Activated CD8-positive, alpha-beta memory T cell treated with anti-CD3 and anti-CD28 coated beads for 48 hours (primary cell): ENCODE data around the gene ZBTB39.
"Not testable (repeated sequence)": the region's sequence is repeated elsewhere in the genome, so short reads cannot be mapped to it uniquely, and the experiment has no call there.

ENCODE experiments used
- DNase-seq, 3 experiments: peaks; one replicate each; pipeline ENCODE4 v3.0.0-alpha.2; 2020; ENCODE audit warnings: low read depth in 2 of 3, low spot score in 2 of 3

The ZBTB39 gene

GRCh38 chr12:56980941-56981530 is 25.3 kb downstream of the ZBTB39 start:
- DNase-seq = no peak

GRCh38 chr12:56980268-56980667 is 26.1 kb downstream of the ZBTB39 start:
- no peak for DNase-seq

GRCh38 chr12:56979628-56980027 is 26.7 kb downstream of the ZBTB39 start:
- no peak for DNase-seq

- no peak for DNase-seq
Observed at GRCh38 chr12:56978397-56979138, 27.8 kb downstream of the ZBTB39 start.

- not testable (repeated sequence) for DNase-seq
Observed at GRCh38 chr12:56977361-56977760, 29.0 kb downstream of the ZBTB39 start.

GRCh38 chr12:56974224-56974623 is 32.1 kb downstream of the ZBTB39 start:
- not testable (repeated sequence) for DNase-seq

GRCh38 chr12:56968910-56969309 is 37.4 kb downstream of the ZBTB39 start:
- not testable (repeated sequence) for DNase-seq

- DNase-seq = not testable (repeated sequence)
Observed at GRCh38 chr12:56965997-56966642, 40.2 kb downstream of the ZBTB39 start.

- not testable (repeated sequence) for DNase-seq
Observed at GRCh38 chr12:56965124-56965523, 41.2 kb downstream of the ZBTB39 start.

- DNase-seq = not testable (repeated sequence)
Observed at GRCh38 chr12:56963557-56963956, 42.8 kb downstream of the ZBTB39 start.

GRCh38 chr12:56962247-56962646 is 44.1 kb downstream of the ZBTB39 start:
- not testable (repeated sequence) for DNase-seq

GRCh38 chr12:56958422-56958821 is 47.9 kb downstream of the ZBTB39 start:
- no peak for DNase-seq

GRCh38 chr12:56957229-56958052 is 48.9 kb downstream of the ZBTB39 start, which contains the start of gene RDH16:
RDH16 (minus strand) TSS chr12:56957608; CDS start chr12:56957462, 146 bp downstream.
- DNase-seq = no peak

GRCh38 chr12:56955631-56956256 is 50.6 kb downstream of the ZBTB39 start:
- DNase-seq = no peak

- no peak for DNase-seq
Observed at GRCh38 chr12:56954958-56955355, 51.4 kb downstream of the ZBTB39 start.

- no peak for DNase-seq
Observed at GRCh38 chr12:56954057-56954957, 52.0 kb downstream of the ZBTB39 start.

GRCh38 chr12:56953314-56953713 is 53.0 kb downstream of the ZBTB39 start:
- DNase-seq = no peak

GRCh38 chr12:56951582-56952339 is 54.6 kb downstream of the ZBTB39 start:
- no peak for DNase-seq

GRCh38 chr12:56948881-56949280 is 57.5 kb downstream of the ZBTB39 start:
- DNase-seq = no peak
